Stimulated activated CD8-positive, alpha-beta memory T cell treated with anti-CD3 and anti-CD28 coated beads, Interleukin-12 subunit alpha, Interleukin-12 subunit beta, amount 100 ng/mL, for 4 hours (primary cell): Measurements from ENCODE around the gene TENT4A.

Experiments used
- DNase-seq: peaks from one replicate; pipeline ENCODE4 v3.0.0-alpha.2; 2020; ENCODE audit warnings: low read depth

The TENT4A gene

DNA sequence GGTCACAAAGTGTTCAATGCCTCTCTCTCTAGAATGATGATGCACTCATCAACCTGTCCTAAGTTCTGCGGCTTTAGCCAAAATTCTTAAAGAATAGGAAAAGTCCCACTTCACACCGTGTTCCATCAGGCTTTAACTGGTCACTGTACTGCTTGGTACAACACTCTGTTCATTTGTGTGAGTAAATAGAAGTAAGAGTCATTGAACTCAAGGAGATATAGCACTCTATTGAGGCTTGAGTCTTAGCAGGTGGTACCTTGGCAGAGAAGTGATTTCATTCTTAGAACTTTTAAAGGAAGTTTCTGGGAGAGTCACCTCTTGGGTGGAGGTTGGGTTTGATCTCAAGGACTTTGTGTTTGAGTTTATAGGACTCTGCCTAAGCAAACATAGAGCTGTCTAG lies 92.6 kb downstream of the TENT4A start:
- DNase-seq, result no peak
